Measurements from ENCODE around the gene MEGF10.

Gene MEGF10

GRCh38 chr5:127385936-127386335 is 95.3 kb downstream of the MEGF10 start:
- no peaks in the 10 kb centered on the region for H3K9me3 ChIP-seq (ENCODE audit: control insufficient read depth, insufficient read depth, low read length)
- no peaks in the 10 kb centered on the region for H3K36me3 ChIP-seq (ENCODE audit: insufficient read depth, low read length)
- no peak overlapping the region for H3K9ac ChIP-seq (ENCODE audit: low read depth, low read length)
- no peaks in the 10 kb centered on the region for H3K4me1 ChIP-seq (ENCODE audit: insufficient read depth, low read length)

- Histone ChIP-seq H3K36me3 (ENCODE audit: insufficient read depth, low read length) (no peaks in the 10 kb centered on the region), H3K4me1 (ENCODE audit: insufficient read depth, low read length) (no peaks in the 10 kb centered on the region), H3K9me3 (ENCODE audit: control insufficient read depth, insufficient read depth, low read length) (no peaks in the 10 kb centered on the region), H3K9ac (ENCODE audit: low read depth, low read length) (no peak overlapping the region)
Measured at GRCh38 chr5:127386557-127386956, 96.0 kb downstream of the MEGF10 start.

GRCh38 chr5:127389601-127390000 is 99.0 kb downstream of the MEGF10 start:
- Histone ChIP-seq H3K9ac (ENCODE audit: low read depth, low read length) (no peak overlapping the region), H3K36me3 (ENCODE audit: insufficient read depth, low read length) (no peaks in the 10 kb centered on the region), H3K9me3 (ENCODE audit: control insufficient read depth, insufficient read depth, low read length) (no peaks in the 10 kb centered on the region), H3K4me1 (ENCODE audit: insufficient read depth, low read length) (no peaks in the 10 kb centered on the region)

GRCh38 chr5:127392762-127393161 is 102.2 kb downstream of the MEGF10 start:
- Histone ChIP-seq H3K4me1 (ENCODE audit: insufficient read depth, low read length) (0 out of 2 replicates have a peak, but pooled peaks cover 3% of the 10 kb centered on the region), H3K36me3 (ENCODE audit: insufficient read depth, low read length) (no peaks in the 10 kb centered on the region), H3K9ac (ENCODE audit: low read depth, low read length) (no peak overlapping the region), H3K9me3 (ENCODE audit: control insufficient read depth, insufficient read depth, low read length) (no peaks in the 10 kb centered on the region)

- Histone ChIP-seq H3K9me3 (ENCODE audit: control insufficient read depth, insufficient read depth, low read length) (no peaks in the 10 kb centered on the region), H3K9ac (ENCODE audit: low read depth, low read length) (no peak overlapping the region), H3K4me1 (ENCODE audit: insufficient read depth, low read length) (0 out of 2 replicates have a peak, but pooled peaks cover 3% of the 10 kb centered on the region), H3K36me3 (ENCODE audit: insufficient read depth, low read length) (no peaks in the 10 kb centered on the region)
Measured at GRCh38 chr5:127396490-127397155, 106.0 kb downstream of the MEGF10 start.

- H3K36me3 ChIP-seq (ENCODE audit: insufficient read depth, low read length) = no peaks in the 10 kb centered on the region
- 0 out of 2 replicates have a peak, but pooled peaks cover 3% of the 10 kb centered on the region for H3K4me1 ChIP-seq (ENCODE audit: insufficient read depth, low read length)
- H3K9ac ChIP-seq (ENCODE audit: low read depth, low read length) = no peak overlapping the region
- H3K9me3 ChIP-seq (ENCODE audit: control insufficient read depth, insufficient read depth, low read length) = no peaks in the 10 kb centered on the region
Measured at GRCh38 chr5:127398508-127398907, 107.9 kb downstream of the MEGF10 start.

- H3K9me3 ChIP-seq (ENCODE audit: control insufficient read depth, insufficient read depth, low read length) = no peaks in the 10 kb centered on the region
- 0 out of 2 replicates have a peak, but pooled peaks cover 3% of the 10 kb centered on the region for H3K4me1 ChIP-seq (ENCODE audit: insufficient read depth, low read length)
- H3K36me3 ChIP-seq (ENCODE audit: insufficient read depth, low read length) = no peaks in the 10 kb centered on the region
- no peak overlapping the region for H3K9ac ChIP-seq (ENCODE audit: low read depth, low read length)
Measured at GRCh38 chr5:127399068-127399467, 108.5 kb downstream of the MEGF10 start.

GRCh38 chr5:127400539-127400938 is 109.9 kb downstream of the MEGF10 start:
- no peaks in the 10 kb centered on the region for H3K9me3 ChIP-seq (ENCODE audit: control insufficient read depth, insufficient read depth, low read length)
- 0 out of 2 replicates have a peak, but pooled peaks cover 3% of the 10 kb centered on the region for H3K4me1 ChIP-seq (ENCODE audit: insufficient read depth, low read length)
- H3K9ac ChIP-seq (ENCODE audit: low read depth, low read length) = no peak overlapping the region
- H3K36me3 ChIP-seq (ENCODE audit: insufficient read depth, low read length) = no peaks in the 10 kb centered on the region

- no peak overlapping the region for H3K9ac ChIP-seq (ENCODE audit: low read depth, low read length)
- H3K4me1 ChIP-seq (ENCODE audit: insufficient read depth, low read length) = peaks cover 4% of the 10 kb centered on the region; the same call in 1 of the 2 replicates
- H3K36me3 ChIP-seq (ENCODE audit: insufficient read depth, low read length) = no peaks in the 10 kb centered on the region
- H3K9me3 ChIP-seq (ENCODE audit: control insufficient read depth, insufficient read depth, low read length) = no peaks in the 10 kb centered on the region
Measured at GRCh38 chr5:127400946-127401670, 110.5 kb downstream of the MEGF10 start.

GRCh38 chr5:127402361-127402760 is 111.8 kb downstream of the MEGF10 start:
- H3K4me1 ChIP-seq (ENCODE audit: insufficient read depth, low read length) = peaks cover 10% of the 10 kb centered on the region; the same call in 1 of the 2 replicates
- no peaks in the 10 kb centered on the region for H3K9me3 ChIP-seq (ENCODE audit: control insufficient read depth, insufficient read depth, low read length)
- no peaks in the 10 kb centered on the region for H3K36me3 ChIP-seq (ENCODE audit: insufficient read depth, low read length)
- H3K9ac ChIP-seq (ENCODE audit: low read depth, low read length) = no peak overlapping the region

GRCh38 chr5:127404190-127404589 is 113.6 kb downstream of the MEGF10 start:
- Histone ChIP-seq H3K4me1 (ENCODE audit: insufficient read depth, low read length) (peaks cover 11% of the 10 kb centered on the region; the same call in 1 of the 2 replicates), H3K36me3 (ENCODE audit: insufficient read depth, low read length) (no peaks in the 10 kb centered on the region), H3K9ac (ENCODE audit: low read depth, low read length) (no peak overlapping the region), H3K9me3 (ENCODE audit: control insufficient read depth, insufficient read depth, low read length) (no peaks in the 10 kb centered on the region)

GRCh38 chr5:127406326-127407121 is 115.9 kb downstream of the MEGF10 start:
- Histone ChIP-seq H3K36me3 (ENCODE audit: insufficient read depth, low read length) (no peaks in the 10 kb centered on the region), H3K4me1 (ENCODE audit: insufficient read depth, low read length) (peaks cover 14% of the 10 kb centered on the region; the same call in 1 of the 2 replicates), H3K9me3 (ENCODE audit: control insufficient read depth, insufficient read depth, low read length) (no peaks in the 10 kb centered on the region), H3K9ac (ENCODE audit: low read depth, low read length) (no peak overlapping the region; the same call in 1 of the 2 replicates)

- Histone ChIP-seq H3K36me3 (ENCODE audit: insufficient read depth, low read length) (no peaks in the 10 kb centered on the region), H3K9ac (ENCODE audit: low read depth, low read length) (no peak overlapping the region), H3K4me1 (ENCODE audit: insufficient read depth, low read length) (peaks cover 14% of the 10 kb centered on the region; the same call in 1 of the 2 replicates), H3K9me3 (ENCODE audit: control insufficient read depth, insufficient read depth, low read length) (no peaks in the 10 kb centered on the region)
Measured at GRCh38 chr5:127409246-127409917, 118.8 kb downstream of the MEGF10 start.

Measured in ES-I3 (cell line).